Neural progenitor cell (in vitro differentiated cells): ENCODE results near the gene BICD2. TPM values are rescaled to one million over a fixed set of nuclear protein-coding genes. Genes with fewer than 3 reads are reported as not detected.
A peak's percentile ranks its signal among the peaks of the same experiment; 100 is the strongest.

ENCODE experiments used
- DNase-seq: peaks from one replicate; pipeline ENCODE4 v3.0.0-alpha.2; 2016; ENCODE audit warnings: low spot score
- H2AFZ ChIP-seq: fragments of 200-600 bp; sonication (generic); replicated peaks from 2 replicates; pipeline ENCODE4 v1.6.1; 2016; ENCODE audit warnings: antibody characterized with exemption
- H3F3A ChIP-seq: fragments of 200-600 bp; sonication (generic); 2 replicates; pipeline ENCODE4 v1.6.1; 2016; ENCODE audit warnings: antibody characterized with exemption, low read depth
- H3K27ac ChIP-seq: fragments of 200-600 bp; sonication (generic); 2 replicates; pipeline ENCODE4 v1.5.1; 2016; ENCODE audit warnings: mild to moderate bottlenecking
- H3K27me3 ChIP-seq: fragments of 200-600 bp; sonication (generic); 2 replicates; pipeline ENCODE4 v1.6.1; 2016; ENCODE audit warnings: mild to moderate bottlenecking, moderate library complexity
- H3K36me3 ChIP-seq: fragments of 200-600 bp; sonication (generic); 2 replicates; pipeline ENCODE4 v1.5.1; 2016
- H3K4me1 ChIP-seq: fragments of 200-600 bp; sonication (generic); 2 replicates; pipeline ENCODE4 v1.6.1; 2016; ENCODE audit warnings: mixed run types
- H3K4me2 ChIP-seq: fragments of 200-600 bp; sonication (generic); 2 replicates; pipeline ENCODE4 v1.6.1; 2016
- H3K4me3 ChIP-seq: fragments of 200-600 bp; sonication (generic); 2 replicates; pipeline ENCODE4 v1.5.1; 2016
- H3K79me2 ChIP-seq: fragments of 200-600 bp; sonication (generic); 2 replicates; pipeline ENCODE4 v1.6.1; 2016; ENCODE audit warnings: low read depth
- H3K9ac ChIP-seq: fragments of 200-600 bp; sonication (generic); 2 replicates; pipeline ENCODE4 v1.6.1; 2016
- H3K9me3 ChIP-seq: fragments of 200-600 bp; sonication (generic); 2 replicates; pipeline ENCODE4 v1.5.1; 2016; ENCODE audit warnings: low read depth
- H4K20me1 ChIP-seq: fragments of 200-600 bp; sonication (generic); 2 replicates; pipeline ENCODE4 v1.6.1; 2016; ENCODE audit warnings: low read depth
- H3K27ac Mint-ChIP-seq: 3 replicates; pipeline ENCODE4 v1.8.0; 2021; ENCODE audit warnings: mixed read lengths
- H3K27me3 Mint-ChIP-seq: 2 replicates; pipeline ENCODE4 v1.8.0; 2022; ENCODE audit warnings: low read depth, mild to moderate bottlenecking, inconsistent platforms, moderate library complexity, mixed read lengths; ENCODE audit not compliant: insufficient read depth
- H3K36me3 Mint-ChIP-seq: 3 replicates; pipeline ENCODE4 v1.8.0; 2021; ENCODE audit warnings: mixed read lengths
- H3K4me1 Mint-ChIP-seq: 3 replicates; pipeline ENCODE4 v1.8.0; 2021; ENCODE audit warnings: mixed read lengths
- H3K4me3 Mint-ChIP-seq: 3 replicates; pipeline ENCODE4 v1.8.0; 2021; ENCODE audit warnings: mild to moderate bottlenecking, moderate library complexity, mixed read lengths
- H3K9me3 Mint-ChIP-seq: 3 replicates; pipeline ENCODE4 v1.8.0; 2020; ENCODE audit warnings: mixed read lengths
- CTCF ChIP-seq: fragments of 200-600 bp; sonication (generic); IDR thresholded peaks from 2 replicates; pipeline ENCODE4 v1.5.1; 2017; ENCODE audit warnings: antibody characterized with exemption, mild to moderate bottlenecking
- EZH2 ChIP-seq: fragments of 200-600 bp; sonication (generic); IDR thresholded peaks from 2 replicates; pipeline ENCODE4 v1.6.1; 2017; ENCODE audit warnings: antibody characterized with exemption, mild to moderate bottlenecking, moderate library complexity
- EZH2phosphoT487 ChIP-seq: fragments of 200-600 bp; sonication (generic); IDR thresholded peaks from 2 replicates; pipeline ENCODE4 v1.6.1; 2017; ENCODE audit warnings: antibody characterized with exemption
- total RNA-seq: library from RNA; depleted of rRNA; stranded (reverse); fragments of >200 nt; gene quantifications from 2 replicates; pipeline ENCODE4 v1.2.3, GENCODE V29; 2015; ENCODE audit warnings: low replicate concordance

The BICD2 gene
- total RNA-seq, 1 donor from 2014 or later: 15.1 TPM

GRCh38 chr9:92807757-92808725, 43.4 kb upstream of the BICD2 start:
- Histone ChIP-seq H3K79me2 (no peaks in the 10 kb centered on the region), H3K4me1 (no peaks in the 10 kb centered on the region), H4K20me1 (peaks cover 32% of the 10 kb centered on the region), H3K27ac (no peak overlapping the region), H3K9ac (no peak overlapping the region), H3K27me3 (peaks cover 100% of the 10 kb centered on the region), H3K9me3 (no peaks in the 10 kb centered on the region), H3K36me3 (no peaks in the 10 kb centered on the region), H3K4me3 (peak overlapping the region; percentile 39), H3F3A (peaks cover 2% of the 10 kb centered on the region), H3K4me2 (peak overlapping the region; percentile 76), H2AFZ (no peak overlapping the region)
- Mint-ChIP-seq H3K36me3 (no peaks in the 10 kb centered on the region), H3K4me1 (peaks cover 4% of the 10 kb centered on the region), H3K27me3 (peaks cover 52% of the 10 kb centered on the region), H3K4me3 (no peak overlapping the region), H3K9me3 (no peaks in the 10 kb centered on the region), H3K27ac (no peak overlapping the region)
- TF ChIP-seq EZH2: peak; percentile 89
- TF ChIP-seq EZH2phosphoT487: peak; percentile 93
- TF ChIP-seq CTCF: no peak
- peak; percentile 36 for DNase-seq

- Histone ChIP-seq H3K4me2 (no peak overlapping the region), H3F3A (peaks cover 2% of the 10 kb centered on the region), H4K20me1 (peaks cover 32% of the 10 kb centered on the region), H3K79me2 (no peaks in the 10 kb centered on the region), H3K9ac (no peak overlapping the region), H3K9me3 (no peaks in the 10 kb centered on the region), H3K27me3 (peaks cover 95% of the 10 kb centered on the region), H2AFZ (no peak overlapping the region), H3K4me3 (no peak overlapping the region), H3K4me1 (no peaks in the 10 kb centered on the region), H3K36me3 (no peaks in the 10 kb centered on the region), H3K27ac (no peak overlapping the region)
- H3K4me1 Mint-ChIP-seq: peaks cover 4% of the 10 kb centered on the region
- no peak overlapping the region for H3K4me3 Mint-ChIP-seq
- no peak for TF ChIP-seq EZH2
- no peak for TF ChIP-seq CTCF
- TF ChIP-seq EZH2phosphoT487: peak; percentile 51
- H3K27me3 Mint-ChIP-seq: peaks cover 46% of the 10 kb centered on the region
- no peaks in the 10 kb centered on the region for H3K36me3 Mint-ChIP-seq
- no peak overlapping the region for H3K27ac Mint-ChIP-seq
- DNase-seq: peak; percentile 11
- no peaks in the 10 kb centered on the region for H3K9me3 Mint-ChIP-seq
These were observed 42.6 kb upstream of the BICD2 start for GRCh38 chr9:92807031-92807756.

GRCh38 chr9:92804727-92805126, 40.1 kb upstream of the BICD2 start:
- peaks cover 70% of the 10 kb centered on the region for H3K27me3 ChIP-seq
- Mint-ChIP-seq H3K4me3 (no peak overlapping the region), H3K36me3 (no peaks in the 10 kb centered on the region)

More at GRCh38 chr9:92804727-92805126, 40.1 kb upstream of the BICD2 start:
- Mint-ChIP-seq H3K9me3 (no peaks in the 10 kb centered on the region), H3K27me3 (peaks cover 29% of the 10 kb centered on the region), H3K27ac (no peak overlapping the region), H3K4me1 (peaks cover 4% of the 10 kb centered on the region)
- no peak for TF ChIP-seq CTCF
- no peak for TF ChIP-seq EZH2
- TF ChIP-seq EZH2phosphoT487: no peak
- no peak overlapping the region for H2AFZ ChIP-seq
- no peak overlapping the region for H3K4me2 ChIP-seq
- H3K4me3 ChIP-seq: no peak overlapping the region
- peaks cover 24% of the 10 kb centered on the region for H4K20me1 ChIP-seq
- H3K36me3 ChIP-seq: no peaks in the 10 kb centered on the region
- H3K4me1 ChIP-seq: no peaks in the 10 kb centered on the region
- no peak overlapping the region for H3K27ac ChIP-seq
- no peak for DNase-seq
- no peaks in the 10 kb centered on the region for H3K79me2 ChIP-seq
- H3K9me3 ChIP-seq: no peaks in the 10 kb centered on the region
- H3F3A ChIP-seq: no peaks in the 10 kb centered on the region
- no peak overlapping the region for H3K9ac ChIP-seq
